HG02852 (cell line): ENCODE results near the gene YAE1.

ENCODE experiments used
- ATAC-seq: cut with Tn5 transposase; IDR thresholded peaks from one replicate; pipeline ENCODE4 v1.9.1; 2021; ENCODE audit warnings: mild to moderate bottlenecking, moderate library complexity; ENCODE audit not compliant: unreplicated experiment

Gene YAE1

GRCh38 chr7:39606352-39606751, 40.1 kb downstream of the YAE1 start:
- ATAC-seq = no peak

DNA sequence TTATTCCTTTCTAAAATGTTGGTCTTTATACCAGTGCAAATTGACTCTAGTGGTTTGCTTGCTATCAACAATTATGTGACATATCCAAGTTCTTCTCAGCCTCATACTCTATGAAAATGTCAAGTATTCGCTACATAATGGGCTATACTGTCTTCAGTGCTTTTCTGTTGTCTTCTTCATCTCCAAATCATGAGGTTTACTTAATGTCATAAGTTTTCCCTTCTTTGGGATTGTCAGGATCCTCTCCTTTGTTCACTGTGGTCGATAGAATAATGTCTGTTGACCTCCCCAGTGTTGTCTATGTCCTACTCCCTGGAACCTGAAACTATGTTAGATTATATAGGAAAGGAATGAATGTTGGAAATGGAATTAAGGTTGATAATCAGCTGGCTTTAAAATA, 40.7 kb downstream of the YAE1 start:
- ATAC-seq = no peak

- ATAC-seq = no peak
Observed at GRCh38 chr7:39607865-39608264, 41.7 kb downstream of the YAE1 start.

GRCh38 chr7:39608278-39608677, 42.1 kb downstream of the YAE1 start:
- no peak for ATAC-seq

DNA sequence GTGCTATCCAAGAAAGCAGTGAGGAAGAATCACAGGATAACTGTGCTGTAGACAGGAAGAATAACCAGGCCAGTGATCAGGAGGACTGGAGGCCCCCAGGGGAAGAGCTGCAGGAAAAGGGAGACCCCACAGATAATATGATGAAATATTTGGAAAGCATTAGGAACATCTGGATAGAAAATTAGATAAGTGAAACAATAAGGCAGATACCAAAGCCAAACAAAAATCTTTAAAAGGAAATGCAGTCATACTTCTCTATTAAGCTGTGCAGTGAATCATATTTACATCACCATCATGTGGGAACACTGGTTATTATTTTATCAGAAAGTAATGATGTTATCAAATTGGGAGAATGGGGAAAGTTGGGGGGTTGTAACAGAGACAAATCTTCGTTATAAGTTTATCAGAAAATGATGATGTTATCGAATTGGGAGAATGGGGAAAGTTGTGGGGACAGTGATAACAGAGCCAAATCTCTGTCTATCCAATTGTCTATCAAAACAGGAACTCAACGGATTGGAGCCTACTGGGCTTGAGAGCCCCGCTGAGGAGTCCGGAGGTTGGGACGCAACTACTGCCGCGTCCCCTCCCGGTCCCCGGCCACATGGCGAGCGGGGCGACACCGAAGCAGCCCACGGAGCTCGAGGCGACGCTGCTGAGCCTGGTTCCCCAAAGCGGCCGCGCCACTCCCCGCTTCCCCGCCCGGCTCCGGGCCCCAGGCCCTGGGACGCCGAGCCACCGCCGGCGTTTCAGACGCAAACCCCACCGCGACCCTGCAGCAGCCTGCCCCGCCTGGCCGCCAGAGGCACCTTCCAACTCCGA, 43.1 kb downstream of the YAE1 start:
- peak; percentile 64 for ATAC-seq

GRCh38 chr7:39609935-39610263, 43.7 kb downstream of the YAE1 start:
- ATAC-seq = peak; percentile 30

DNA sequence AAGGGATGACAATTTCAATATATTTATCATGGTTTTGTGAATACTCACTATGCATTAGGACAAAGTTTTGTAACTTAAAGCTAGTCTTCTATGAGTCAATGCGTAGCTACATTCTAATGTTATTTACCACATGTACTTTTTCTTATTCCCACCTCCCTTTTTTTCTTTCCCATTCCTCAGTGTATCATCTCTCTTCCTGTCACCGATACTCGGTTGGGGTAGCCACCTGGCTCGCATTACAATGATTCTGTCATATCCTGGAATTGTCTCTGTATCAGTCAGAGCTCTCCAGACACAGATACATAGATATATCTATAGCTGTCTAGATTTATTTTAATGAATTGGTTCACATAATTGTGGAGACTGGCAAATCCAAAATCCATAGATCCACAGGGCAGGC, 47.4 kb downstream of the YAE1 start:
- ATAC-seq = no peak

DNA sequence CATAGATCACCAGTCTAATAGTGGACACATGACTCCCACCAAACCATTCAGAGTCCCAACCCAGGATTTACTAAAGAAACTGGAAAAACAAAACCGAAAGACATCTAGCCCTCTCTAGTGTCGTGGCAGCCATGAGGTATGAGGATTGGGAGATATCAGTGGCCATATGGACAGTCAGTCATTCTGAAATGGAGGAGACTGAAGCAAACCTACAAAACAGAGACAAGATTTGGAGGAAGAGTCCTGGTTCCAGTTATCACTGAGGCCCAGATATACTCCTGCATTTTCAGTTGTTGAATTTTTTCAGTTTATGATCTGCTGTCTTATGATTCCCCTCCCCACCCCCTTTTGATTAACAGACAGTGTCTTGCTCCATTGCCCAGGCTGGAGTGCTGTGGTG, 48.1 kb downstream of the YAE1 start:
- no peak for ATAC-seq

- ATAC-seq = no peak
Observed at GRCh38 chr7:39615350-39615975, 49.3 kb downstream of the YAE1 start.

- no peak for ATAC-seq
Observed at GRCh38 chr7:39616138-39616537, 49.9 kb downstream of the YAE1 start.

- ATAC-seq = no peak
Observed at GRCh38 chr7:39617005-39617404, 50.8 kb downstream of the YAE1 start.

- ATAC-seq = no peak
Observed at GRCh38 chr7:39618868-39619267, 52.7 kb downstream of the YAE1 start.

GRCh38 chr7:39620486-39620885, 54.3 kb downstream of the YAE1 start:
- ATAC-seq = no peak

DNA sequence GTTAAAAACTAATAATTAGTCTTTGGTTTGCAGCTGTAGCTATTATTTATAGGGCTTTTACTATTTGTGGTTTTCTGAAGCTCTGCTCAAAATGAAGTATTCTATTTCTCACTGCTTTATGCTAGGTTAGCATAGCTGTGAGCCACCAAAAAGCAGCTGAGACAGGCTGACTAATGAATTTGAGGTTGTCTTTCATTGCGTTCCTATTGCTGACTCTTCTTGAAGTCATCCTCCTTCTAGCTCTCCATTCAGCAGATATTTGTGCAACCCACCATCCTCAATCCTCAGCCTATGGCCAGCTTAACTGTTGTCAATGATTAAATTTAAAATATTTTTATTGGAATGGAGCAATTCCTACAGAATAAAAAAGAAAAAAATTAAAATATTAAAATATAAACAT, 55.1 kb downstream of the YAE1 start:
- no peak for ATAC-seq

- ATAC-seq = no peak
Observed at GRCh38 chr7:39621784-39622411, 55.7 kb downstream of the YAE1 start.
